Sigmoid colon (tissue), 7 donors: ENCODE results near the gene BBS2. TPM values are rescaled to one million over a fixed set of nuclear protein-coding genes. Genes with fewer than 3 reads are reported as not detected.

Experiments used
- DNase-seq: peaks from one replicate; pipeline ENCODE4 v3.0.0-alpha.2; 2019
- H3K27ac ChIP-seq, 4 donors: fragments of 200-600 bp; sonication (generic); one replicate each; pipeline ENCODE4 v1.5.1; 2016 to 2019; ENCODE audit warnings: mild to moderate bottlenecking in 1 of 4
- H3K27me3 ChIP-seq, 3 donors: fragments of 200-600 bp; sonication (generic); one replicate each; pipeline ENCODE4 v1.5.1; 2019; ENCODE audit warnings: mild to moderate bottlenecking in 1 of 3
- H3K36me3 ChIP-seq, 4 donors: fragments of 200-600 bp; sonication (generic); one replicate each; pipeline ENCODE4 v1.5.1; 2016 to 2019
- H3K4me1 ChIP-seq, 4 donors: fragments of 200-600 bp; sonication (generic); one replicate each; pipeline ENCODE4 v1.5.1; 2017 to 2019
- H3K4me3 ChIP-seq, 4 donors: fragments of 200-600 bp; sonication (generic); one replicate each; pipeline ENCODE4 v1.5.1; 2017 to 2019; ENCODE audit warnings: mild to moderate bottlenecking in 2 of 4, moderate library complexity in 1 of 4
- H3K9me3 ChIP-seq, 4 donors: fragments of 200-600 bp in 3 of 4; sonication (generic) in 3 of 4; one replicate each; pipeline versions ENCODE4 v1.5.1 to v1.6.1; 2013 to 2019
- EP300 ChIP-seq, 4 donors: sonication (generic); formaldehyde crosslinking; IDR thresholded peaks; one replicate each; pipeline ENCODE4 v1.6.1; 2017; ENCODE audit warnings: antibody characterized with exemption in 4 of 4
- POLR2A ChIP-seq, 2 donors: fragments of 450-650 bp; IDR thresholded peaks; one replicate each; pipeline ENCODE4 v1.6.1; 2016; ENCODE audit warnings: antibody characterized with exemption in 2 of 2, mild to moderate bottlenecking in 2 of 2, moderate library complexity in 2 of 2
- POLR2AphosphoS5 ChIP-seq, 4 donors: sonication (generic); formaldehyde crosslinking; IDR thresholded peaks; one replicate each; pipeline ENCODE4 v1.6.1; 2017; ENCODE audit warnings: antibody characterized with exemption in 4 of 4
- WGBS, 2 donors: extraction: QIAGEN DNeasy Blood & Tissue Kit; methylation state at CpG; one replicate each; pipeline ENCODE4 v1.1.7; 2013; 5-methylcytosine and 5-hydroxymethylcytosine counted together
- intact Hi-C: fragments of 100-400 bp; cut with DNase I; formaldehyde crosslinking; loops from one replicate; pipeline ENCODE4 v1.15.1; 2023
- polyA plus RNA-seq, 3 donors: library from polyadenylated mRNA; stranded (reverse); fragments of 200-250 nt; gene quantifications; one replicate each; pipeline ENCODE4 v1.2.3, GENCODE V29; 2013
- total RNA-seq, 4 donors: library from RNA; depleted of rRNA; stranded (reverse); fragments of >200 nt; gene quantifications; one replicate each; pipeline ENCODE4 v1.1.0, GENCODE V29; 2016
- TF ChIP-seq, protein P1 (sequence below), 4 experiments: fragments of 450-650 bp in 3 of 4; fragments of 200-600 bp in 1 of 4; IDR thresholded peaks; one replicate each; pipeline ENCODE4 v1.5.1; 2016 to 2019; ENCODE audit warnings: antibody characterized with exemption in 4 of 4, mild to moderate bottlenecking in 3 of 4, moderate library complexity in 2 of 4
- donor health status: healthy with polysubstance abuse.
- donor health status: Bipolar disorder and iron deficiency.
- donor health status: healthy.

BBS2 gene
- total and polyA plus RNA-seq, 7 donors: 13.2 to 74.2 (median 40.8) TPM

DNA sequence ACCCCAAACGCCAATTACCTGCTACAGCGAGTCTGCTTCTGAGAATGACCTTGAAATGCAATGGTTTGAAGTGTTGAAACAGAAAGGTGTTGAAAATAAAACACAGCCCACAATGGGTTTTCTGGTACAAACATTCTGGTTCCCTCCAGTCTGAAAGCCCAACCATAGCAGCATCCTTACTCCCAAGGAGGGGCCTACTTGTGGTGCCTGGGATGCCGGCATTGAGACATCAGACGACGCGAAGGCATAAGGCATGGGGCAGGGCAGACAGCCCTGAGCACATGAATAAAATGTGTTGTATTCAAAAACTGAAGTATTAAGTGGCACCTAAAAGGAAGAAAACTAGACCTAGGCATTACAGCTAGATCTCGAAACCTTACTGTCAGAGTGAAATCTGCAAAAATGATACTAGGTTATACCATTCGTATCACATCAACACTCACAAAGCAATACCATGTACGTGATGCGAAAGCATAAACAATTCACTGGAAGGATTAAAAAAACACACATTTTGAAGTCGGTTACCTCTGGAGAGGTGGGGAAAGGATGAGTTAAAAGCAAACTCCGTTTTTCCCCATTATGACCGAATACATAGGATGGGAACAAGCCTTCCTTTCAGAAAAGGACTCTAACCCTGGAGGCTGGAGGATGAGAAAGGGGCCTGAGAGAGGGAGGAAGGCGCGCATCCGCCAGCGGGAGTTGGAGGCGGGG, 69.4 kb downstream of the BBS2 start:
- no peaks in the 10 kb centered on the region for H3K27me3 ChIP-seq
- H3K36me3 ChIP-seq: peaks cover 0 to 44% (median 5%) of the 10 kb centered on the region in 4 donors
- peaks cover 0 to 43% (median 38%) of the 10 kb centered on the region in 4 donors for H3K4me1 ChIP-seq
- intact Hi-C loops: loop anchor here (2.0 to 10.0 kb wide), 2 partner anchors 26 to 506 kb away; partner anchors contain the start of gene AMFR
- H3K9me3 ChIP-seq: no peaks in the 10 kb centered on the region
- 9 to 13% methylated on average over 18 of the region's 18 CpGs for WGBS, 2 donors
- peak overlapping the region; percentile 79 to 88 (median 84) for H3K27ac ChIP-seq
- TF ChIP-seq POLR2A (IDR thresholded peaks at IDR 0.05) (no peak), POLR2AphosphoS5 (IDR thresholded peaks at IDR 0.05) (no peak), EP300 (IDR thresholded peaks at IDR 0.05) (no peak)
- TF ChIP-seq, protein P1, sequence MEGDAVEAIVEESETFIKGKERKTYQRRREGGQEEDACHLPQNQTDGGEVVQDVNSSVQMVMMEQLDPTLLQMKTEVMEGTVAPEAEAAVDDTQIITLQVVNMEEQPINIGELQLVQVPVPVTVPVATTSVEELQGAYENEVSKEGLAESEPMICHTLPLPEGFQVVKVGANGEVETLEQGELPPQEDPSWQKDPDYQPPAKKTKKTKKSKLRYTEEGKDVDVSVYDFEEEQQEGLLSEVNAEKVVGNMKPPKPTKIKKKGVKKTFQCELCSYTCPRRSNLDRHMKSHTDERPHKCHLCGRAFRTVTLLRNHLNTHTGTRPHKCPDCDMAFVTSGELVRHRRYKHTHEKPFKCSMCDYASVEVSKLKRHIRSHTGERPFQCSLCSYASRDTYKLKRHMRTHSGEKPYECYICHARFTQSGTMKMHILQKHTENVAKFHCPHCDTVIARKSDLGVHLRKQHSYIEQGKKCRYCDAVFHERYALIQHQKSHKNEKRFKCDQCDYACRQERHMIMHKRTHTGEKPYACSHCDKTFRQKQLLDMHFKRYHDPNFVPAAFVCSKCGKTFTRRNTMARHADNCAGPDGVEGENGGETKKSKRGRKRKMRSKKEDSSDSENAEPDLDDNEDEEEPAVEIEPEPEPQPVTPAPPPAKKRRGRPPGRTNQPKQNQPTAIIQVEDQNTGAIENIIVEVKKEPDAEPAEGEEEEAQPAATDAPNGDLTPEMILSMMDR (IDR thresholded peaks at IDR 0.05): no peak
- no peak for DNase-seq
- H3K4me3 ChIP-seq: peak overlapping the region; percentile 70 to 98 (median 88)

DNA sequence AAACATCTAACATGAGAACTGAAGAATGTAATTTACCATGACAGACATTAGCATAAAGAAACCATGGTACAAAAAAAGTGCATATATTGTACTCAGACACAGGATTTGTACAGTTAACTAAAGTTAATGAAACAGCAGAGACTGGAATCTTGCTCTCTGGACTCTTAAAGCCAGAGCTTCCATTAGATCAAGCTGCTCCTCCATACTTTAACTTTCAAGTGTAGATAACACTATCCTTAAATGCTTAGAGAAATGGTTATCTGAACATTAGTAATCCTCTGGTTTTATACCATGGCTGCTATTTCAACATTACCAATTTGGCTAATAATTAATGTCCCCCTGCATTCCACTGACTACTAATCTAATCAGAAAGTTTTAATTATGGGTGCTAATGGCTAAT, 71.8 kb downstream of the BBS2 start:
- H3K4me1 ChIP-seq: peaks cover 0 to 42% (median 34%) of the 10 kb centered on the region in 4 donors
- intact Hi-C loops: no loop called here
- TF ChIP-seq POLR2AphosphoS5 (IDR thresholded peaks at IDR 0.05) (no peak), POLR2A (IDR thresholded peaks at IDR 0.05) (no peak), EP300 (IDR thresholded peaks at IDR 0.05) (no peak)
- TF ChIP-seq, protein P1 (IDR thresholded peaks at IDR 0.05): no peak
- no peak overlapping the region for H3K27ac ChIP-seq
- DNase-seq: no peak
- H3K36me3 ChIP-seq: peaks cover 0 to 47% (median 6%) of the 10 kb centered on the region in 4 donors
- H3K4me3 ChIP-seq: no peak overlapping the region
- no peaks in the 10 kb centered on the region for H3K27me3 ChIP-seq
- no peaks in the 10 kb centered on the region for H3K9me3 ChIP-seq

DNA sequence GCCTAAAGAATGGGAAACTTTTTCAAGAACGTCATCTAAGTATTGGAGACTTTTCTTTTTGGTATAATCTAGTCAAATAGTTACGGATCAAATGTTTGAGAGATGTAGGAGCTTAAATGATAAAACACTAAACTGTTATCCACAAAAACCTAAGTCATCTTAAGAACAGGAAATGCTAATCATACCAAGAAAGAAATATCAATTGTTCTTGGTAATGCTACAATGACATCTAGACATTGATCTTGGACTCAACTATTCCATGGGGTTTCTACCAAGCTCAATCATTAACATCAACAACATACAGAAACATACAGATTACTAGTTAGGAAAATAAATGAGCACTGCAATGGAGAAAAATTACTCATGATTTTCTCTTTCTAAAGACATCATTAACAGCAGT, 72.5 kb downstream of the BBS2 start:
- H3K9me3 ChIP-seq: no peaks in the 10 kb centered on the region
- intact Hi-C loops: no loop called here
- H3K27ac ChIP-seq: no peak overlapping the region
- peaks cover 0 to 54% (median 7%) of the 10 kb centered on the region in 4 donors for H3K36me3 ChIP-seq
- TF ChIP-seq EP300 (IDR thresholded peaks at IDR 0.05) (no peak), POLR2A (IDR thresholded peaks at IDR 0.05) (no peak), POLR2AphosphoS5 (IDR thresholded peaks at IDR 0.05) (no peak)
- TF ChIP-seq, protein P1 (IDR thresholded peaks at IDR 0.05): no peak
- no peak overlapping the region for H3K4me3 ChIP-seq
- DNase-seq: no peak
- 61 to 66% methylated on average over 2 of the region's 2 CpGs for WGBS, 2 donors
- peaks cover 0 to 35% (median 27%) of the 10 kb centered on the region in 4 donors for H3K4me1 ChIP-seq
- no peaks in the 10 kb centered on the region for H3K27me3 ChIP-seq

DNA sequence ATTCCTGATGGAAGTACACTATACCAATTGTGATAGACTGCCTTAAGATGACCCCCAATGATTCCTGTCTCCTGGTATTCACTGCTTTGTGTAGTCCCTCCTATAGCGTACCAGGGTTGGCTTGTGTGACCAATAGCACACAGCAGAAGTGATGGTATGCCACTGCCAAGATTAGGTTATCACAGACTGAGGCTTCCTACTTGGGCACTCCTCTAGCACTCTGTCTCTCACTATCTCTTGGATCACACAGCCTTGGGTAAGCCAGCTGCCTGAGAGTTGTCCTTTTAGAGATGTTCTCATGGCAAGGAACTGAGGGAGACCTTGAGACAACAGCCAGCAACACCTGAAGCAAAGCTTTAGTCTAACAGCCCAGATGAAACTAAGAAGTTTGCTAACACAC, 81.8 kb downstream of the BBS2 start:
- H3K4me3 ChIP-seq: no peak overlapping the region
- no peak for DNase-seq
- no peaks in the 10 kb centered on the region for H3K4me1 ChIP-seq
- H3K36me3 ChIP-seq: peaks cover 0 to 70% (median 28%) of the 10 kb centered on the region in 4 donors
- no peaks in the 10 kb centered on the region for H3K9me3 ChIP-seq
- no peak for TF ChIP-seq POLR2AphosphoS5 (IDR thresholded peaks at IDR 0.05)
- no peak for TF ChIP-seq POLR2A (IDR thresholded peaks at IDR 0.05)
- TF ChIP-seq, protein P1 (IDR thresholded peaks at IDR 0.05): no peak
- TF ChIP-seq EP300 (IDR thresholded peaks at IDR 0.05): no peak
- WGBS, 2 donors: 97 to 98% methylated on average over 1 of the region's 1 CpG
- intact Hi-C loops: no loop called here
- no peaks in the 10 kb centered on the region for H3K27me3 ChIP-seq
- H3K27ac ChIP-seq: no peak overlapping the region
